ENCODE data around the gene LAG3.
A peak's percentile ranks its signal among the peaks of the same experiment; 100 is the strongest.

Gene LAG3

GRCh38 chr12:6790496-6791150 lies 18.3 kb downstream of the LAG3 start:
- DNase-seq (ENCODE audit: low spot score) = no peak

- DNase-seq (ENCODE audit: low spot score) = no peak
Measured at GRCh38 chr12:6791931-6792520, 19.7 kb downstream of the LAG3 start.

- no peak for DNase-seq (ENCODE audit: low spot score)
Measured at GRCh38 chr12:6792522-6793201, 20.3 kb downstream of the LAG3 start.

- no peak for DNase-seq (ENCODE audit: low spot score)
Measured at GRCh38 chr12:6795088-6795487, 22.8 kb downstream of the LAG3 start.

- DNase-seq (ENCODE audit: low spot score) = no peak
Measured at GRCh38 chr12:6796576-6796975, 24.3 kb downstream of the LAG3 start.

GRCh38 chr12:6799147-6799546 lies 26.8 kb downstream of the LAG3 start:
- DNase-seq (ENCODE audit: low spot score) = no peak

- no peak for DNase-seq (ENCODE audit: low spot score)
Measured at GRCh38 chr12:6807170-6807569, 34.9 kb downstream of the LAG3 start.

- no peak for DNase-seq (ENCODE audit: low spot score)
Measured at GRCh38 chr12:6809056-6809455, 36.7 kb downstream of the LAG3 start.

GRCh38 chr12:6810758-6811157 lies 38.4 kb downstream of the LAG3 start:
- no peak for DNase-seq (ENCODE audit: low spot score)

GRCh38 chr12:6813363-6813762 lies 41.0 kb downstream of the LAG3 start:
- no peak for DNase-seq (ENCODE audit: low spot score)

- no peak for DNase-seq (ENCODE audit: low spot score)
Measured at GRCh38 chr12:6816598-6816997, 44.3 kb downstream of the LAG3 start.

GRCh38 chr12:6817098-6817497 lies 44.8 kb downstream of the LAG3 start:
- DNase-seq (ENCODE audit: low spot score) = no peak

- DNase-seq (ENCODE audit: low spot score) = no peak
Measured at GRCh38 chr12:6817662-6818157, 45.4 kb downstream of the LAG3 start.

- peak; percentile 20 for DNase-seq (ENCODE audit: low spot score)
Measured at GRCh38 chr12:6818222-6818621, 45.9 kb downstream of the LAG3 start.

GRCh38 chr12:6818645-6819044 lies 46.3 kb downstream of the LAG3 start:
- no peak for DNase-seq (ENCODE audit: low spot score)

GRCh38 chr12:6819106-6820030 lies 47.0 kb downstream of the LAG3 start:
- no peak for DNase-seq (ENCODE audit: low spot score)

GRCh38 chr12:6820166-6820565 lies 47.8 kb downstream of the LAG3 start:
- peak; percentile 62 for DNase-seq (ENCODE audit: low spot score)

GRCh38 chr12:6821591-6822425 lies 49.5 kb downstream of the LAG3 start, which contains the start of gene GPR162:
TSS of gene GPR162 (plus strand) at chr12:6821821. CDS start at chr12:6823899, 2,078 bp downstream.
- peak; percentile 79 for DNase-seq (ENCODE audit: low spot score)

- DNase-seq (ENCODE audit: low spot score) = peak; percentile 35
Measured at GRCh38 chr12:6822426-6823135, 50.3 kb downstream of the LAG3 start.
